ENCODE measurements around the gene TSPEAR.
"Not testable (repeated sequence)": the region's sequence is repeated elsewhere in the genome, so short reads cannot be mapped to it uniquely, and the experiment has no call there.

Gene TSPEAR

DNA sequence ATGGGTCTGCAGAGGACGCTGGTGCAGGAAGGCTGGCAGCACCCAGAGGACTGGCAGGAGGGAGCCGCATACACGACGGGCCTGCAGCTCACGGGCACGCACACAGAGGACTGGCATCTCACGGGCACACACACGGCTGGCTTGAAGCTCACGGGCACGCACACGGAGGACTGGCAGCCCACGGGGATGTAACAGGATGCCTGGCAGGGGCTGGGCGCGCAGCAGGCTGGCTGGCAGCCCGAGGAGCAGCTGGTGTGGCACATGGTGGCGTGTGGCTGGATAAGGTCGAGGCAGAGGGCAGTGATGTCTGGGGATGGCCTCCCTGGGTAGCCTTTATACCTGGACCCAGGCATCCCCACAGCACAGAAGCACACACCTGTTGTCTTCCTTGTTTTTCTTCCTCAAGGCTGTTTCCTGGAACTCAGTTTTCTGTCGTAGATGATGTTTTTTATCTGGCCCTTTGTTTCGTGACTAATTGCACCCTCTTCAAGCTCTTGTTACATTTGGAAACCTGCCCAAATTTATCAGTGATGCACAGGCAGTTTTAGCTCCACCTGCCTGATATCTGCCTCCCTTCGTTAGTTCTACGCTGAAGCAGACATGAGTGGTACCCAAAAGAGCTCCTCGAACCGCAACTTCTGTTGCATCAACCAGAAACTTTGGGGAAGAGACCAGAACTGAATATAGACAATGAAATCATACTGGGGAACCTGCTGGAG, 29.4 kb downstream of the TSPEAR start, which contains the start of gene KRTAP12-1:
KRTAP12-1 (minus strand) TSS at position 303 of the 719 bp plus-strand sequence; CDS start at position 263, 40 bp downstream.
- DNase-seq = peak; percentile 91

DNA sequence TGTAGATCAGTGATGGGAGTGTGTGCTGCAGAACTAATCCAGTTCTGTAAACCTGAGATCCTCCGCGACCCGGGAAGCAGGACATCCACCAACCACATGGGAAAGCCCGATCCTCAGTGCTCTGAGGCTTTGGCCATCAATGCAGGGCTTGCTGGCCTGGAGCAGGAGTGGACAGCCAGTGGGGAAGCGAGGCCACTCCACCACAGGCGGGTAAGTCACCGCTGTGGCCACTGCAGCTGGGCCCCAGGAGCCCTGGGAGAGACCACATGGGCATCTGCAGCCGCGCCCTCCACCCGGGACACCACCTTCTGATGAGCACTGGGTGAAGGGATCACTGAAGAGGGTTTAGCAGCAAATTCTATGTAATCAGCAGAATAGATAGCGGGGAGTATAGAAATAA, 30.2 kb downstream of the TSPEAR start:
- no peak for DNase-seq

DNA sequence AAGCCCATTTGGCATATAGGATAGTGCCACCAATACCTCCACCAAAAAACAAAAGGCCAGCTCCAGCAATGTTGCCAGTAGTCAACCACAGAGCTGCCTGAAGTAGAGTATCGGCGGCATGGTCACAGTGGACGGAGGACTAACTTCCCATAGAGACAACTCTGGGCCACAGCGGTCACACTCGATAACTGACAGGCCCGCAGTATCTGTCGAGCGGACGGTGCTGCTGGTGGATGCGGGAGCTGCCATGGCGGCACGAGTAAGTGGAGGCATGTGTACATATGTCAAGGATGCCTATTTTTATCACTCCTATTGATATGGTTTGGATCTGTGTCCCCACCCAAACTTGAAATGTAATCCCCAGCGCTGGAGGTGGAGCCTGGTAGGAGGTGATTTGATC, 33.5 kb downstream of the TSPEAR start:
- no peak for DNase-seq

DNA sequence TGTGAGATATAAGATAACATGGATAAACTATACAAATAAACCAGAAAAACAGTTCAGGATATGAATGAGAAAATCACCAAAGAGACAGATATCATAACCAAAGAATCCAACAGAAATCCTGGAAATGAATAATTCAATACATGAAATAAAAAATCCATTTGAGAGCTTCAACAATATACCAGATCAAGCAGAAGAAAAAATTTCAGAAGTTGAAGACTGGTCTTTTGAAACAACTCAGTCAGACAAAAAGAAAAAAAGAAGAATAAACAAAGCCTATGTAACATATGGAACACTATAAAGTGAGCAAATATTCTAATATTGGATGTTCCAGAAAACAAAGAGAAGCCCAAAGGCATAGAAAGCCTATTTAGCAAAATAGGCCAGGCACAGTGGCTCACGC, 39.5 kb downstream of the TSPEAR start:
- no peak for DNase-seq

DNA sequence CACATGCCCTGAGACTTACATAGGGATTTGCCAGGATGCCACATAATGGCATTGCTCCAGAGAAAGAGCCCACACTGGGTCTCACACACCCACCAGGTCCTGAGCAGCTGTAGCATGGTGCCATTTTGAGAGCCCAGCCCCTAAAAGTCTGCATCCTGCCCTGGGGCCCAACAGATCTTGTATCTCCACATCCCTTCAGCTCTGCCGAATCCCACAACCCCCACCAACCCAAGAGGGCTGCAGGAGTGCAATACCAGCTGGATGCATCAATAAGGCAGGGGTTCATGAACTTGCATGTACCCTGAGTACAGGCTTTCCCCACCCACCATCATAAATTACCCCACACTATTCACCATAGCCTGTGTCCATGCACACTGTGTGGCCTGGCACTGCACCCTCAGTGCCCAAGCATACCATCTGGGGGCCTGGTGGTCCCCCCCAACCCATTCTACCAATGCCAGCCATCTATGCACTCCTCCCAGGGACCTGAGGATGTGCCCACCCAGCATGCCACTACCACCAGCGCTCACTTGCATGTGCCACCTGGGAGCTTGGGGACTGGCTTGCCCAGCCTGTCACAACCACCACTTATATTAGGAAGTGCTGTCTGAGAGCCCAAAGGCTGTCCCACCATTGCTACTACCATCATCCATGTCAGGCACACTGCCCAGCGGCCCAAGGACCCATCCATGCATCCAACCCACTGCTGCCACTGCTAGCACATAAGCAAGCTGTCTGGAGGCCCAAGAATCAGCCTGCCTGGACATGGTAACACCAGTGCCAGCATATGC, 40.5 kb downstream of the TSPEAR start:
- DNase-seq = no peak

DNA sequence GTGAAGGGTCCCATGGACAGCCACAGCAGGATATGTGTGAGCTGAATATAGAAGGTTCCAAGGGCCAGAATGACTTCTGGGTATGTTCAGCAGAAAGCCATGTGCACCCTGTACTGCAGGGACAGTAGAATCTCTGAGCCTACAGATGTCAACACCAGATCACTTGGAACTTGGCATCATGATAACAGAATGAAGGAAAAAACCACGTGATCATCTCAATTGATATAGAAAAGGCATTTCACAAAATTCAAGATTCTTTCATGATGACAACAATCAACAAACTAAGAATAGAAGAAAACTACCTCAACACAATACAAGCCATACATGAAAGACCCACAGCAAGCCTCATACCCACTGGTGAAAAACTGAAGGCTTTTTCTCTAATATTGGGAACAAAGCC, 43.8 kb downstream of the TSPEAR start:
- no peak for DNase-seq

DNA sequence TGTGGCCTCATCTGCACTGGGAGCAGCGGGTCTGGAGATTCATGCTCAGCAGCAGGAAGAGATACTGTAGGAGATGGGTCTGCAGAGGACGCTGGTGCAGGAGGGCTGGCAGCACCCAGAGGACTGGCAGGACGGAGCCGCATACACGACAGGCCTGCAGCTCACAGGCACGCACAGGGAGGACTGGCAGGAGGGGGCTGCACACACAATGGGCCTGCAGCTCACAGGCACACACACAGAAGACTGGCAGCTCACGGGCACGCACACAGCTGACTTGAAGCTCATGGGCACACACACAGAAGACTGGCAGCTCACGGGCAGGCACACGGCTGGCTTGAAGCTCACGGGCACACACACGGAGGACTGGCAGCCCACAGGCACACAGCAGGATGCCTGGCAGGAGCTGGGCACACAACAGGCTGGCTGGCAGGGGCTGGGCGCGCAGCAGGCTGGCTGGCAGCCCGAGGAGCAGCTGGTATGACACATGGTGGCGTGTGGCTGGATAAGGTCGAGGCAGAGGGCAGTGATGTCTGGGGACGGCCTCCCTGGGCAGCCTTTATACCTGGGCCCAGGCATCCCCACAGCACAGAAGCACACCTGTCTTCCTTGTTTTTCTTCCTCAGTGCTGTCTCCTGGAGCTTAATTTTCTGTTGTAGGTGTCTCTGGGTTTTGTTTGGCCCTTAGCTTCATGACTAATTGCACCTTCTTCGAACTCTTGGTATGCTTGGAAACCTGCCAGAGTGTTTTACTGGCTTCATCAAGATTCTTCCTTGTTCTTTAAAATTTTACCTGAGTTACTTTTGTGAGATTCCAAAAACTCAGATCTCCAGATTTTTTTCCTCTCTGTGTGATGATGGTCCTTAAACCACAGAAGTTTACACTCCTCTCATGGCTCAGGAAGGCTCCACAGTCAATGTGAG, 44.7 kb downstream of the TSPEAR start, which contains the start of gene KRTAP12-2:
KRTAP12-2 (minus strand) TSS at position 527 of the 920 bp plus-strand sequence; CDS start at position 486, 41 bp downstream.
- DNase-seq = peak; percentile 22

DNA sequence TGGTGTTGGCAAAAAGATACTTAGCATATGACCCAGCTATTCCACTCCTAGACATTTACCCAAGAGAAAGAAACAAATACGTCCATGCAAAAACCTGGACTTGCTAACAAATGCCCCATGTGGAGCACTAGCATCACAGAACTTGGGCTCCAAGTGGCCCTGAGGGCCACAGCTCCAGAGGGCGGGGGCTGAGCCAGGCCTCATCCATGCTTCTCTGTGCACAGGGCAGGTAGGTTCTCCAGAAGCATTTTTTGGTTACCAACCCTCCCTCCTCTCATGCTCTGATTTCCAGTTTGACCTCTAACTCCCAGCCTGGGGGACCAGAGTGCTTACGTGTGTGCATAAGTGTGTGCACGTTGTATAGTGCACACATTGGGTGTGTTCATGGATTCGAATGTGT, 46.7 kb downstream of the TSPEAR start:
- no peak for DNase-seq

DNA sequence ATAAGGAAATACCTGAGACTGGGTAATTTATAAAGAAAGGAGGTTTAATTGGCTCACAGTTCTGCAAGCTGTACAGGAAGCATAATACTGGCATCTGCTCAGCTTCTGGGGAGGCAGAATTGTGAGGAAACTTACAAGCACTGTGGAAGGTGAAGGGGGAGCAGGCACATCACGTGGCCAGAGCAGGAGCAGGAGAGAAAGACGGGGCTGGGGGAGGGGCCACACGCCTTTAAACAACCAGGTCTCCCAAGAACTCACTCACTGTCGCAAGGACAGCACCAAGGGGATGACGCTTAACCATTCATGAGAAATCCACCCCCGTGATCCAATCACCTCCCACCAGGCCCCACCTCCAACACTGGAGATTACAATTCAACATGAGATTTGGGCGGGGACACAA, 49.8 kb downstream of the TSPEAR start:
- DNase-seq = not testable (repeated sequence)

DNA sequence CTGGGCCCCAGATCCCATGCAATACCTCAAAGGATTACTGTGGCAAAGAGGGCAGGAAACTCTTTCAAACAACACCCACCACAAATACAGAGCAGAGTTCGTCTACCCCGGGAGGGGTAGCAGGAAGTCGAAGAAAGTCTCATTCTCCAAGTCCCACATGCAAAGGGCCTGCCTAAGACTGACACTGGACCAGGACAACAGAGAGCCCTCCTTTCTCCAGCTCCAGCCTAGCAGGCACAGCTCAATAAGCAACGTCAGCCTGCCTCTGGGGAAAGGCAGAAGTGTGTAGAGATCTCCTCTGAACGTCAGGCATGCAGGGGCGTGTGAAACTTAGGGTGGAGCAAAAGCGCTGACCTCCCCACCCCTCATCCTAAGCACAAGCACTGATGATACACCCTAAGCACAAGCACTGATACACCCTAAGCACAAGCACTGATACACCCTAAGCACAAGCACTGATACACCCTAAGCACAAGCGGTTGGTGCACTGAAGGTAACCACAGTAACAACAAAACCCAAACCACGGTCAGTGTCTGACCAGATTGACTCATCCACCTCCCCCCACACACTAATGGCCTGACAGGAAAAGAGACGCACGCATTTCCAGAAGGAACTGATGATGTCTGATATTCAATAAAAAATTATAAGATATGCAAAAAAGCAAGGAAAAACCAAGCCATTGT, 52.3 kb downstream of the TSPEAR start:
- DNase-seq = no peak

DNA sequence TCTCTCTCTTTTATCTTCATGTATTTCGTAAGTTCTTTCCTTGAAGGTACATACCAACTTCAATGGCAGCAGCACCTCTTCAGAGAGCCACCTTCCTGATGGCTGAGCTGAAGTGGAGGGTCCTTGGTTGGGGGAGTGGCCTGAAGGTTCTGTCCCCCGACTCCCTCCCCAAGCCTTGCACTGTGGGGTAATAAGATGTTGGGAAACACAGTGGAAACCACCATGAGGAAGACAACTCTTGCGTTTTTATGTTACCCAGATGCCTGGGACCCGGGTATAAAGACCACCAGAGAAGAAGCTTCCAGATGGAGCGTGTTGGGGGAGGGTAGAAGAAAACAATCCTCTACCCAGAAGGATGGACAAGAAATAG, 52.8 kb downstream of the TSPEAR start:
- no peak for DNase-seq

DNA sequence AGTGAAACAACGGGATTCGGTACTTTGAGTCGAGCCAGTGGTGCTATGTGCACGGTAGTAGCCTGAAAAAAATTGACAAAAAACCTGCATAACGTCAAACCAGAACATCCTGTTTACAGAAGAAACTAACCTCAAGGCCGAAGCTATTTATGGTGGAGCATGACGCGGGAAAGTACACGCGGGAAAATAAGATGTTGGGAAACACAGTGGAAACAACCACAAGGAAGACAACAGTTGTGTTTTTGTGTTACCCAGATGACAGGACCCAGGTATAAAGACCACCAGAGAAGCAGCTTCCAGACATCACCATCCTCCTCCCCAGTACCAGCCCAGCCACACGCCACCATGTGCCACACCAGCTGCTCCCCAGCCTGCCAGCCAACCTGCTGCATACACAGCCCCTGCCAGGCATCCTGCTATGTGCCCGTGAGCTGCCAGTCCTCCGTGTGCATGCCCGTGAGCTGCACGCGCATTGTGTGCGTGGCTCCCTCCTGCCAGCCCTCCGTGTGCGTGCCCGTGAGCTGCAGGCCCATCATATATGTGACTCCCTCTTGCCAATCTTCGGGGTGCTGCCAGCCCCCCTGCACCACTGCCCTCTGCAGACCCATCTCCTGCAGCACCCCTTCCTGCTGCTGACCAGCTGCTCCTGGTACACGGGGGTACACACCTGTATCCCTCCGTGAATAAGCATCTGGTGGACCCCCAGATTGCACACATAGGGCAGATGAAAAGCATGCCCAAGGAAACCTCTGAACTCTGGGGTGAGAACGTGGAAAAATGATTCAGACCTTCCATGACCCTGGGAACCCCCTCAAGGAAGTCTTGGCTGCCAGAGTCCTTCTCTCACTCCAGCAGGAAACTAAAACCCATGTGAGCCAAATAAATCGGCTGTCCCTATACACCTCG, 53.5 kb downstream of the TSPEAR start, which contains the start of gene KRTAP12-3:
KRTAP12-3 (plus strand) TSS at position 298 of the 906 bp plus-strand sequence; CDS start at position 346, 48 bp downstream.
- no peak for DNase-seq

DNA sequence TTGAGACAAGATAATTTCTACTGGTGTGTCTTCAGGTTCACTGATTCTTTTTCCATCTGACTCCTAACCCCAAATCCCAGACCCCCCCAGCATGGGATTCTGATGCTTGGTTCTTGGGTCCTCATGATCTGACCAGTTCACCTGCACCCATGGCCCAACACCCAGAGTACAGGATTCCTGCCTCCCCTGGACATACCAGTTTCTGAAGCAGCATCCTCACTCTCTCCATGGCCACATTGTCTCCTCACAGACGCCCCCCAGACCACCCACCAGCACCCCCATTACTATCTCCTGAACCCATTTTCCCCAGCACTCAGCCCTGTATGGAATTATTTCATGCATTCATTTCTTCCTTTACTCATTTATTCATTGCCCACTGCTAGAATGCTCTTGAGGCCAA, 54.5 kb downstream of the TSPEAR start:
- DNase-seq = no peak

DNA sequence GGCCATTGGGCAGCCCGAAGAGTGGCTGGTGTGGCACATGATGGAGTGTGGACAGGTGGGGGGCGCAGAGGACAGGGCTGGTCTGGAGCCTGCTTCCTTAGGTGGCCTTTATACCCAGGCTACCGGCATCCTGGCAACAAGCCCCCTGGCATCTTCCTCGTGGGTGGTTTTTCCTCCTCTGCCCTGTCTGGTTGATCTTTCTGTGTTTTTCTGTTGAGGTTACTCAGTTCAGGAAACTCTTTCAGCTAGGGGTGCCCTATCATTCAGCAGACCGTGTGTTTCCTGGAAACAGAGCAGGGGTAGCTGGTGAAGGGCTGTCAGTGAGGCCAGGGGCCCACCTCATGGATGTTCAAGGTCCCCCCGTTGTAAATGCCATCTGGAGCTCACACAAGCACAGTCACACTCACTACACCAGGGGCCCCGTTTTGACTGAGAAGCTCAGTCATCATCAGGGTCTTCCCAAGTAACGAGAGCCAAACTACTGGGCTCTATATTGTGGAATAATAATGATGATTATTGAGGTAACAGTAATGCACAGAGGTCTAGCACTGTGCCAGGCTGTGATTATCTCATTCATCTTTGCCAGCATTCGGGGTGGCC, 56.7 kb downstream of the TSPEAR start, which contains the start of gene KRTAP12-4:
KRTAP12-4 (minus strand) TSS at position 84 of the 600 bp plus-strand sequence; CDS start at position 39, 45 bp downstream.
- DNase-seq = no peak

DNA sequence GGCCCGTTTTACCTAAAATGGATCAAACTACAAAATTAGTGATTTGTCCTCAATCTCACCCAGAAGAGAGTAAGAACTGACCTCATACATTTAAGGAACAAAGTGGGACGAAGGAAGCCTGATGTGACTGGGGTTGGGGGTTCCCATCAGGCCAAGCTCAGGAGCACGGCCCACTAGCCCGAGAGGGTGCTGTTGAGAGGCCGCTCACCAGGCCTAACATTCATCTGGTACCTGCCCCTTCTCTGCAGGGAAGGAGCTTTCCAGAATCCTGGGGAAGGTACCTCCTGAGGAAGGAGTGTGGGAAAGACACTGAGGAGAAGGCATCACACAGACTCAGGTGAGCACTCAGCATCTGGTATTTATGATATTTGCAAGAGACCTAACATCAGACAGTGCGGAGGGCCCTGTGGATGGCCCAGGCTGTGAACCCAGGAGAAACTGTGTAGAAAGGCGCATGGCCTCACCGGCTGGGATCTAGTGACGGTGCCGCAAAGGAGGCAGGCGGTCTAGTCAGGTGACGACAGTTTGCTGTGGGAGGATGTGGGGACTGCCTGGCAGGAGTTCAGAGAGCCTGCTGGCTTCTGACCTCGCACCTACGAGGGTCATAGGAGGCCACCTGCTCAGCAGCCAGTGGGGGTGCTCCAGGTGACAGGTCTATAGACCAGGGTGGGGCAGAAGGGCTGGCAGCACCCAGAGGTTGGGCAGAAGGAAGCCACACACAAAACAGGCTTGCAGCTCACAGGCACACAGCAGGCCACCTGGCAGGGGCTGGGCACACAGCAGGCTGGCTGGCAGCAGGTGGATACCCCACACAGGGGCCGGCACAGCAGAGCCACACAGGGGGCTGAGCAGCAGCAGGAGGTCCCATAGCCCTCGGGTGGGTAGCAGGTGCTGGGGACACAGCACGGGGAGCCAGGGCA, 57.5 kb downstream of the TSPEAR start:
- peak; percentile 67 for DNase-seq

DNA sequence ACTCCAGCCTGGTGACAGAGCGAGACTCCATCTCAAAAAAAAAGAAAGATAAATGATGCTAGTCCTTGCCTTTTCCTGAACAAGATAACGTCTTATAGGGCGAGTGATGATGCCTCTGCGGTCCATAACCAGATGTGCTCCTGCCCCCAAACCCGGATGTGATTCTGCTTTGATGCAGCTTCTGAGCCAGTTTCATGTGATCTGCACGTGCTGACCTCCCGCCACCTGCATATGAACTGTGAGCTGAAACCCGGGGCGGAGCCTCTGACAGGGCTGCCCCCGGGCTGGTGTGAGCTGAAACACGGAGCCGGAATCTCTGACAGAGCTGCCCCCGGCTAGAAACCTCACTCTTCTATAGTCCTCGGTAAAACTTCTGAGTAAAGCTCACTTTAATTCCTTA, 58.2 kb downstream of the TSPEAR start:
- DNase-seq = no peak

DNA sequence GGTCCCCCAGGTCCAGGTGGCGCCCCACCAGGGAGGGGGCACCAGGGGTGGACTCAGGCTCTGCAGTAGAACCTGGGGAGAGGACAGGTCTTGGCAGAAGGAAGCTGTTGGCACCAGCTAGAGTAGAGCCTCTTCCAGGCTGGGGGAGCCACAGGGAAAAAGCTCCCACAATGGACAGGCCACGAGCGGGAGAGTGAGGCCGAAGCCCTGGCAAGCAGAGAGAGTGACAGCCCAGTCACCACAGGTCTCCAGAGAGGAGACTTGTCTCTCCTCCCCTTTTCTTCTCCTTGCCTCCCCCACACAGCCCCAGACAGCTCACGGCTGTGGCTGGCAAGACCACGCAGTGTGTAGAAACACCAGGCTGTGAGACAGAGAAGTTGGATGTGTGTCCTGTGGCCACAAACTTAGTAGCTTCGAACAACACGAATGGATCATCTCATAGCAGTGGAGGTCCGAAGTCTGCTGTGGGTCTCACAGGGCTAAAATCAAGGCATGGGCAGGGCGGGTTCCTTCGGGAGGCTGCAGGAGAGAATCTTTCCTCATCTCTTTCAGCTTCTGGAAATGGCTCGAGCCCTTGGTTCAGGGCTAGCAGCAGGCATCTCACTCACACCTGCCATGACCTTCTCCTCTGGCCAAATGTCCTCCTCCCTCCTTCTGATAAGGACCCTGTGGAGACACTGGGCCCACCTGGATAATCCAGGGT, 60.2 kb downstream of the TSPEAR start:
- DNase-seq = no peak

DNA sequence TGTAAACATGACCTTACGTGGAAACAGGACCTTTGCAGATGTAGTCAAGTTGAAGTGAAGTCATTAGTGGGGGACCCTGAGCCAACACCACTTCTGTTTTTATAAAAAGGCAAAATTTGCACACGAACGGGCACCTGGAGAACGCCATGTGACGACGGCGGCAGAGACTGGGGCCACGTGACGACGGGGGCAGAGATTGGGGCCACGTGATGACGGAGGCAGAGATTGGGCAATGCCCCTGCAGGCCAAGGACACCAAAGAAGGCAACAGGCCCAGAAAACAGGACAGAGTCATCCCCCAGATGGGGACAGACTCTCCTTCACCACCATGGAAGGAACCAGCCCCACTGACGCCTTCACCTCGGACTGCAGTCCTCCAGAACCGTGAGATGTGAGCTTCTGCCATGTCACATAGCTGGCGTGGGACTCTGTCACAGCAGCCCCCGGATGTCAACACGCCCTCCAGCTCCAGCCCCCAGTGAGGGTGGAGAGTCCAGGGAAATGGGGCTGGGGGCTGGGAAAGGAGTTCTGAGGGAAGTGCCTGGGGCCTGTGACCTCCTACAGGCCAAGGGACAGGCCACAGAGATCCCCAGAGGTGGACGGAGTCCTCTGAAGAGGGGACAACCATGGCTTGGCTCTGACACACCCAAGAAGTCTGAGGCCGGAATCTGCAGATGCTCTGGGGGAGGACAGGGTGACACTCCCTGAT, 61.0 kb downstream of the TSPEAR start:
- DNase-seq = no peak
